Endothelial cell (in vitro differentiated cells): ENCODE data around the gene ARHGAP9. TPM values are rescaled to one million over a fixed set of nuclear protein-coding genes. Genes with fewer than 3 reads are reported as not detected.

Source experiments
- DNase-seq: peaks from one replicate; pipeline ENCODE4 v3.0.0; 2021; ENCODE audit warnings: low spot score
- H3K27ac Mint-ChIP-seq: one replicate; pipeline ENCODE4 v1.8.0; 2021; ENCODE audit warnings: mixed read lengths, inconsistent platforms; ENCODE audit not compliant: unreplicated experiment
- H3K27me3 Mint-ChIP-seq: one replicate; pipeline ENCODE4 v1.8.0; 2021; ENCODE audit warnings: mild to moderate bottlenecking, moderate library complexity, mixed read lengths, inconsistent platforms; ENCODE audit not compliant: unreplicated experiment
- H3K36me3 Mint-ChIP-seq: one replicate; pipeline ENCODE4 v1.8.0; 2021; ENCODE audit warnings: mild to moderate bottlenecking, low read depth, mixed read lengths, inconsistent platforms; ENCODE audit not compliant: unreplicated experiment
- H3K4me1 Mint-ChIP-seq: one replicate; pipeline ENCODE4 v1.8.0; 2021; ENCODE audit warnings: mild to moderate bottlenecking, mixed read lengths, inconsistent platforms; ENCODE audit not compliant: unreplicated experiment
- H3K4me3 Mint-ChIP-seq: one replicate; pipeline ENCODE4 v1.8.0; 2021; ENCODE audit warnings: mild to moderate bottlenecking, mixed read lengths, inconsistent platforms; ENCODE audit not compliant: unreplicated experiment
- H3K9me3 Mint-ChIP-seq: one replicate; pipeline ENCODE4 v1.8.0; 2021; ENCODE audit warnings: mixed read lengths, inconsistent platforms; ENCODE audit not compliant: unreplicated experiment
- total RNA-seq: library from RNA; stranded (reverse); fragmentation: NEBNext Ultra II Directional; extraction: Animal tissue kit (Norgen Biotek cat#: 25700); gene quantifications from one replicate; pipeline ENCODE4 v1.2.1, GENCODE V29; 2021; ENCODE audit not compliant: unreplicated experiment
- TF ChIP-seq, protein P1 (sequence below): fragments of 200-600 bp; sonication (generic); IDR thresholded peaks from one replicate; pipeline ENCODE4 v1.5.0; 2021; ENCODE audit warnings: antibody characterized with exemption; ENCODE audit not compliant: unreplicated experiment

ARHGAP9 gene
- total RNA-seq, 1 donor from 2014 or later, result 65.4 TPM

DNA sequence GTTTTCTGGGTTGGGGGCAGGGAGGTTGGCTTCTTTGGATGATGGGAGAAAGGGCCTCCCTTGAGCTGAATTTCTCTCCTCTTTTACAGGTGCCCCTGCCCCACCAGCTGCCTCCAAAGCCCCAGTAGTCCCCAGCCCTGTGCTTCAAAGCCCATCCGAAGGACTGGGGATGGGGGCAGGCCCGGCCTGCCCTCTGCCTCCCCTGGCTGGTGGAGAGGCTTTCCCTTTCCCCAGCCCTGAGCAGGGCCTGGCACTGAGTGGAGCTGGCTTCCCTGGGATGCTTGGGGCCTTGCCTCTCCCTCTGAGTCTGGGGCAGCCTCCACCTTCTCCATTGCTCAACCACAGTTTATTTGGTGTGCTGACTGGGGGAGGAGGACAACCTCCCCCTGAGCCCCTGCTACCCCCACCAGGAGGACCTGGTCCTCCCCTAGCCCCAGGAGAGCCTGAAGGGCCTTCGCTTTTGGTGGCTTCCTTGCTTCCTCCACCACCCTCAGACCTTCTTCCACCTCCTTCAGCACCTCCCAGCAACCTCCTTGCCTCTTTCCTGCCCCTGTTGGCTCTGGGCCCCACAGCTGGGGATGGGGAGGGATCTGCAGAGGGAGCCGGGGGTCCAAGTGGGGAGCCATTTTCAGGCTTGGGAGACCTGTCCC, 46.9 kb upstream of the ARHGAP9 start:
- Mint-ChIP-seq H3K9me3 (no peaks in the 10 kb centered on the region), H3K27ac (no peak overlapping the region), H3K4me1 (peaks cover 22% of the 10 kb centered on the region), H3K36me3 (peaks cover 33% of the 10 kb centered on the region), H3K27me3 (peaks cover 30% of the 10 kb centered on the region), H3K4me3 (no peak overlapping the region)
- no peak for DNase-seq
- TF ChIP-seq, protein P1, sequence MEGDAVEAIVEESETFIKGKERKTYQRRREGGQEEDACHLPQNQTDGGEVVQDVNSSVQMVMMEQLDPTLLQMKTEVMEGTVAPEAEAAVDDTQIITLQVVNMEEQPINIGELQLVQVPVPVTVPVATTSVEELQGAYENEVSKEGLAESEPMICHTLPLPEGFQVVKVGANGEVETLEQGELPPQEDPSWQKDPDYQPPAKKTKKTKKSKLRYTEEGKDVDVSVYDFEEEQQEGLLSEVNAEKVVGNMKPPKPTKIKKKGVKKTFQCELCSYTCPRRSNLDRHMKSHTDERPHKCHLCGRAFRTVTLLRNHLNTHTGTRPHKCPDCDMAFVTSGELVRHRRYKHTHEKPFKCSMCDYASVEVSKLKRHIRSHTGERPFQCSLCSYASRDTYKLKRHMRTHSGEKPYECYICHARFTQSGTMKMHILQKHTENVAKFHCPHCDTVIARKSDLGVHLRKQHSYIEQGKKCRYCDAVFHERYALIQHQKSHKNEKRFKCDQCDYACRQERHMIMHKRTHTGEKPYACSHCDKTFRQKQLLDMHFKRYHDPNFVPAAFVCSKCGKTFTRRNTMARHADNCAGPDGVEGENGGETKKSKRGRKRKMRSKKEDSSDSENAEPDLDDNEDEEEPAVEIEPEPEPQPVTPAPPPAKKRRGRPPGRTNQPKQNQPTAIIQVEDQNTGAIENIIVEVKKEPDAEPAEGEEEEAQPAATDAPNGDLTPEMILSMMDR, result no peak

DNA sequence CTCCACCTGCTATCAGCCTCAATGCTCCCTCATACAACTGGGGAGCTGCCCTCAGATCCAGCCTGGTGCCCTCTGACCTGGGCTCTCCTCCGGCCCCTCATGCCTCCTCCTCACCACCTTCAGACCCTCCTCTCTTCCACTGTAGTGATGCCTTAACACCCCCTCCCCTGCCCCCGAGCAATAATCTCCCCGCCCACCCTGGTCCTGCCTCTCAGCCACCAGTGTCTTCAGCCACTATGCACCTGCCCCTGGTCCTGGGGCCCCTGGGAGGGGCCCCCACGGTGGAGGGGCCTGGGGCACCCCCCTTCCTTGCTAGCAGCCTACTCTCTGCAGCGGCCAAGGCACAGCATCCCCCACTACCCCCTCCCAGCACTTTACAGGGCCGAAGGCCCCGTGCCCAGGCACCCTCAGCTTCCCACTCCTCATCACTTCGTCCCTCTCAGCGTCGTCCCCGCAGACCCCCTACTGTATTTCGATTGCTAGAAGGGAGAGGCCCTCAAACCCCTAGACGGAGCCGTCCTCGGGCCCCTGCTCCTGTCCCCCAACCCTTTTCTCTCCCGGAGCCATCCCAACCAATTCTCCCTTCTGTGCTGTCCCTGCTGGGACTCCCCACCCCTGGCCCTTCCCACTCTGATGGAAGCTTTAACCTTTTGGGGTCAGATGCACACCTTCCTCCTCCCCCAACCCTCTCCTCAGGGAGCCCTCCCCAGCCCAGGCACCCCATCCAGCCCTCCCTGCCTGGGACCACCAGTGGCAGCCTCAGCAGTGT, 46.1 kb upstream of the ARHGAP9 start:
- no peak overlapping the region for H3K4me3 Mint-ChIP-seq
- H3K27me3 Mint-ChIP-seq, result peaks cover 32% of the 10 kb centered on the region
- H3K4me1 Mint-ChIP-seq, result peaks cover 27% of the 10 kb centered on the region
- DNase-seq, result no peak
- no peak overlapping the region for H3K27ac Mint-ChIP-seq
- no peaks in the 10 kb centered on the region for H3K9me3 Mint-ChIP-seq
- peaks cover 29% of the 10 kb centered on the region for H3K36me3 Mint-ChIP-seq
- TF ChIP-seq, protein P1, result no peak

DNA sequence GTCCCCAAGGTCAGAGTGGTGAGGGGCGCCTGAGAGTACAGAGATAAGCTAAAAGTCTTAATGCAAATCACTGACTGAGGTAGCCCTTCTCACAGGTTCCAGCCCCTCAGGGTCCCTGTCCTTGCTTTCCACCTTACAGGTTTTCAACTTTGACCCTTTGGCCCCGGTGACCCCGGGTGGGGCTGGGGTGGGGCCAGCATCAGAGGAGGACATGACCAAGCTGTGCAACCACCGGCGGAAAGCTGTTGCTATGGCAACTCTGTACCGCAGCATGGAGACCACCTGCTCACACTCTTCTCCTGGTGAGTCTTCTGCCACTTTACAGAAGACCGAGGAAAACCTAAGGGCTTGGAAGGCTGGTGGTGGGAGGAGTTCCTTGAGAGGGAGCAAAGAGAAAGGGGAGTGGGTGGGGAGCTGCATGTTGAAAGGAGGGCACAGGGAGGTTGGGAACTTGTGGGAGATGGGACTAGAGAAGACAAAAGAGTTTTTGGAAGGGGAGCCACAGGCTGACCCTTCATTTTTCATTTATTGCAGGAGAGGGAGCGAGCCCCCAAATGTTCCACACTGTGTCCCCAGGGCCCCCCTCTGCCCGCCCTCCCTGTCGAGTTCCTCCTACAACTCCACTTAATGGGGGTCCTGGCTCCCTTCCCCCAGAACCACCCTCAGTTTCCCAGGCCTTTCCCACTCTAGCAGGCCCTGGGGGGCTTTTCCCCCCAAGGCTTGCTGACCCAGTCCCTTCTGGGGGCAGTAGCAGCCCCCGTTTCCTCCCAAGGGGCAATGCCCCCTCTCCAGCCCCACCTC, 45.3 kb upstream of the ARHGAP9 start:
- peaks cover 26% of the 10 kb centered on the region for H3K4me1 Mint-ChIP-seq
- H3K36me3 Mint-ChIP-seq, result peaks cover 23% of the 10 kb centered on the region
- TF ChIP-seq, protein P1, result no peak
- H3K9me3 Mint-ChIP-seq, result no peaks in the 10 kb centered on the region
- DNase-seq, result no peak
- H3K27me3 Mint-ChIP-seq, result peaks cover 36% of the 10 kb centered on the region
- H3K4me3 Mint-ChIP-seq, result peak overlapping the region; percentile 95
- H3K27ac Mint-ChIP-seq, result peak overlapping the region; percentile 81

DNA sequence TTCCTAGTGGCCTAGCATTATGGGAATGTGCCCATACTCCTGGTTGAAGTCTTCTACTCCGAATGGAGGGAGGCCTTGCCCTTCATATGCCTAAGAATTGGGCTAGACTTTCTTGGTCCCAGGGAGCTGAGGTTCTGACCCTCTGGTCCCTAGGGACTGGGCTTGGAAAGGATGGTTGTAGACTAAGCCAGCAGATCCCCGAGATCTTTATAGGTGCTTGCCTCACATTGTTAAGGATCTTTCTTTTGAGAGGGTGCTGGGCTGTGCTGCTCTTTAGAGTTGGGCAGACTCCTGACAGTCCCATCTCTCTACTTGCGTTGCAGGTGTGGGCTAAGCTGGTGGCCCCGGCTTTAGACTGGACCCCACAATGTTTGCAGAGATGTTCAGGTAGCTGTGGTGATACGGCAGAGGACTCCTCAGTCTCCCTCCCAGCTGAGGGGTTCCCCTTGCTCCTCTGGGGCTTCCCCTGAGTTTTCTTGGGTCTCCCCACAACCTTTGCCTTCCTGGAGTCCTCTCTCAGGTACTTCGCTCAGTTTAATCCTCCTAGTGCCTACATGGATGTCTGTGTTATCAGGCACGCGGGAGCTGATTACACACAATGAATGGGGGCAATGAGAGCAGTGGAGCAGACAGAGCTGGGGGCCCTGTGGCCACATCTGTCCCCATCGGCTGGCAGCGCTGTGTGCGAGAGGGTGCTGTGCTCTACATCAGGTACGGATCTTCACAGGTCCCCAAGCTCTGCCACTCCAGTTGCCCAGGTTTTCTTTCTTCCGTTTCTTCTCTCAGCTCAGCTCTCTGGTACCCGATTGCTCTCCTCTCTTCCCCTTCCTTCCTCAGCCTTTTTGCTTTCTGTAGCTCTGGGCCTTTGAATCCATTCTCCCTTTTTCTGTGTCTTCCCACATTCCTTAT, 44.3 kb upstream of the ARHGAP9 start:
- TF ChIP-seq, protein P1, result no peak
- H3K4me1 Mint-ChIP-seq, result peaks cover 29% of the 10 kb centered on the region
- peaks cover 36% of the 10 kb centered on the region for H3K27me3 Mint-ChIP-seq
- H3K9me3 Mint-ChIP-seq, result no peaks in the 10 kb centered on the region
- peak overlapping the region; percentile 88 for H3K27ac Mint-ChIP-seq
- no peak for DNase-seq
- H3K36me3 Mint-ChIP-seq, result peaks cover 25% of the 10 kb centered on the region
- H3K4me3 Mint-ChIP-seq, result peak overlapping the region; percentile 95
